ENCODE results near the gene RPRD1B.

RPRD1B gene, protein sequence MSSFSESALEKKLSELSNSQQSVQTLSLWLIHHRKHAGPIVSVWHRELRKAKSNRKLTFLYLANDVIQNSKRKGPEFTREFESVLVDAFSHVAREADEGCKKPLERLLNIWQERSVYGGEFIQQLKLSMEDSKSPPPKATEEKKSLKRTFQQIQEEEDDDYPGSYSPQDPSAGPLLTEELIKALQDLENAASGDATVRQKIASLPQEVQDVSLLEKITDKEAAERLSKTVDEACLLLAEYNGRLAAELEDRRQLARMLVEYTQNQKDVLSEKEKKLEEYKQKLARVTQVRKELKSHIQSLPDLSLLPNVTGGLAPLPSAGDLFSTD

DNA sequence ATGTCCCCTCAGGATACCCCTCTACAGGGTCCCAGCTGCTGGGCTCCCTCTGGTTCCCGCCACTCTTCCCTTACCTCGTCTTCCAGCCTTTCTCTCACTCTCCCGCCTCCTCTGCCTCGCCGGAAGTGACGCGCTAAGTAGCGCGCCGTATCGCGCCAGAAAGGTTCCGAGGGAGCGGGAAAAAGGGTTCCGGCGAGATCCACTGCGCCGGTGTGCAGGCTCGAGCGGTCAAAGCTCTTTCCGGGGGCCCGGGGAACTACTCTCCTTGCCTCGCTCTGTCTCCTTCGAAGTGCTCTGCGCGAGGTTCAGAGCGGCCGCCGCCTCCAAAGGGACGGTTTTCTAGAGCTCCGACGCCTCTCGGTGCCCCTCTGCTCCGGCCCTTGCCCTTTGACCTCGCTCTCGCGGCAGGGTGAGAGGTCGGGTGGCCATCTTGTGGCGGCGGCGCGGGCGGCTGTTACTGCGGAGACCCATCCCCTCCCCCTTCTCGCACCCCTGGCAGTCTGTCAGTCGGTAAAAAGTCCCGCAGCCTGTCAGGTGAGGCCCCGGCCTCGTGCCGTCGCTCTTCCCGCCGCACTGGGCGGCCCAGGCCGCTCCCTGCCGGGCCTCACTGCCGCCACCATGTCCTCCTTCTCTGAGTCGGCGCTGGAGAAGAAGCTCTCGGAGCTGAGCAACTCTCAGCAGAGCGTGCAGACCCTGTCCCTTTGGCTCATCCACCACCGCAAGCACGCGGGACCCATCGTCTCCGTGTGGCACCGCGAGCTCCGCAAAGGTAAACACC, at the start of gene RPRD1B, which contains the start of gene TTI1:
Gene RPRD1B (plus strand): TSS at position 417 of the 778 bp plus-strand sequence. CDS start 202 bp downstream, at position 619.
Gene TTI1 (minus strand): TSS at position 127 of the 778 bp plus-strand sequence. CDS start 19,640 bp downstream, outside the sequence.
- TF ChIP-seq, protein P1, sequence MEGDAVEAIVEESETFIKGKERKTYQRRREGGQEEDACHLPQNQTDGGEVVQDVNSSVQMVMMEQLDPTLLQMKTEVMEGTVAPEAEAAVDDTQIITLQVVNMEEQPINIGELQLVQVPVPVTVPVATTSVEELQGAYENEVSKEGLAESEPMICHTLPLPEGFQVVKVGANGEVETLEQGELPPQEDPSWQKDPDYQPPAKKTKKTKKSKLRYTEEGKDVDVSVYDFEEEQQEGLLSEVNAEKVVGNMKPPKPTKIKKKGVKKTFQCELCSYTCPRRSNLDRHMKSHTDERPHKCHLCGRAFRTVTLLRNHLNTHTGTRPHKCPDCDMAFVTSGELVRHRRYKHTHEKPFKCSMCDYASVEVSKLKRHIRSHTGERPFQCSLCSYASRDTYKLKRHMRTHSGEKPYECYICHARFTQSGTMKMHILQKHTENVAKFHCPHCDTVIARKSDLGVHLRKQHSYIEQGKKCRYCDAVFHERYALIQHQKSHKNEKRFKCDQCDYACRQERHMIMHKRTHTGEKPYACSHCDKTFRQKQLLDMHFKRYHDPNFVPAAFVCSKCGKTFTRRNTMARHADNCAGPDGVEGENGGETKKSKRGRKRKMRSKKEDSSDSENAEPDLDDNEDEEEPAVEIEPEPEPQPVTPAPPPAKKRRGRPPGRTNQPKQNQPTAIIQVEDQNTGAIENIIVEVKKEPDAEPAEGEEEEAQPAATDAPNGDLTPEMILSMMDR (IDR thresholded peaks at IDR 0.05; ENCODE audit: control insufficient read depth, extremely low read depth, insufficient read depth), result no peak
- peak within 1 kb of the TSS; percentile 95 for H3K4me3 ChIP-seq (ENCODE audit: low read depth, low read length)
- DNase-seq (ENCODE audit: low read depth), result peak; percentile 65

DNA sequence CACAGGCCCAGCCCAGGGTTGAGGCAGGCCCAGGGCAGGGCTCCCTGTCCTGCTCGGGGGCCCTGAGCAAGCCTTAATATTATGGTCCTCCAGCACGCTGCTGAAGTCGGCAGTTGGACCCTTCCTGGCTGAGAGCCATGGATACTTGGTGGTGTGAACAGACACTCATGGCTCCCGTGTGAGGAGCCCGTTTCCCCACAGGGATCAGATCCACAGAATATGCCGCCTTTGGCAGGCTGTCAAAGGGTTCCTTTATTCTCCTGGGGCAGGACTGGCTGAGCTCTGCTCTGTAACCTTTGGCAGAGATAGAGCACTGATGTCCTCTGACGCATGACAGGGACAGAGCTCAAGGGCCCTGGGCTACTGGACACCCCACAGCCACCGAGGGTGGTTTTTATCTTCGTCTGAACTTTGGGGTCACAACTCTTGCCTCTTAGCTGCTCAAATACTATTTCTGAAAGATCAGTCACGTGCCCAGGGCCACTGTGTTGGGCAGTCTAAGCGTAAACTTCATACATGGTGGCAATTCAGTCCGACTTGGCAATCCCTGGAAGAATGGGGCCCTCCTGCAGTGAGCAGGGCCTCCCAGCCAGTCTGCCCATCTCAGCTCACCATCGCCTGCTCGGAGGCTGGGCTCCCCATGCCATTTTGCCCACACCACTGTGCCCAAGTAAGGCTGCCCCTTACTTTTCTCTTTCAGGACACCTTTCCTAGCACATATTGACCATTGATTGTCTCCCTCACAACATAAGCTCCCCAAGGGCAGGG, 49.3 kb upstream of the RPRD1B start:
- H3K4me3 ChIP-seq (ENCODE audit: low read depth, low read length), result no peak overlapping the region
- no peak for DNase-seq (ENCODE audit: low read depth)
- TF ChIP-seq, protein P1 (IDR thresholded peaks at IDR 0.05; ENCODE audit: control insufficient read depth, extremely low read depth, insufficient read depth), result no peak

DNA sequence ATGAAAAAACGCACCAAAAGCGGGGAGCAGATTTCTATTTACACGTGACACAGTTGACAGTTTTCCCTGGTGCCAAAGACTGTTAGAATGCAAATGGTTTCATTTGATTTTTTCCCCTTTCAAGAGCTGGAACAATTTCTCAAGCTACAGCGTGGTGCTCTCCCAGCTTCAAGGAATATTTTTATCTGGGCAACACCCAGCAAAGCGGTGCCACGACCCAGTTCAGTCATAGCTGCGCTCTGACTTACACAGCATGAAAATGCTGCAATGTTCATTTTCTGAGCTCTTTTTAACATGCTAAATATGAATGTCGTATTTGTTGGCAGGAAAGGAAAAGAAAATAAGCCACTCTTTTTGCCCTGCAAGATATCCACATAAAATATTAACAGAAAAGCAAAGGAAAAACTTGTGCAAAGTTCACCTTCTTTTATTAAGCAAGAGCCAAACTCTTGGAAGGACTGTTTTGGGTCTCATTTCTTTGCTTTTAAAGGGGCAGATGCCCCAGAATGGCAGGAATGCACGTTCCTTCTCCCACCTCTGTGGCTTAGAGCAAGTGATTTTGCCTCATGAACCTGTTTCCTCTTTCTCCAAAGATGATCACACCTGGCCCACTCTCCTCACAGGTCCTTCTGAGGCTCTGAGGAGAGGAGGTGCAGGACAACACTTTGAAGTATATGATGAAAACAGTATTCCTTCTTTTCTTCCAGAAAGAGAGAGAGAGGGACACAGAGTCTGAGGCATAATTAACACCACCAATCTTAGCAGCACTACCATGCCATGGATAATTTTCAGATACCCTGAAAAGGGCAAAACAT, 47.3 kb upstream of the RPRD1B start:
- DNase-seq (ENCODE audit: low read depth), result no peak
- TF ChIP-seq, protein P1 (IDR thresholded peaks at IDR 0.05; ENCODE audit: control insufficient read depth, extremely low read depth, insufficient read depth), result no peak
- no peak overlapping the region for H3K4me3 ChIP-seq (ENCODE audit: low read depth, low read length)

DNA sequence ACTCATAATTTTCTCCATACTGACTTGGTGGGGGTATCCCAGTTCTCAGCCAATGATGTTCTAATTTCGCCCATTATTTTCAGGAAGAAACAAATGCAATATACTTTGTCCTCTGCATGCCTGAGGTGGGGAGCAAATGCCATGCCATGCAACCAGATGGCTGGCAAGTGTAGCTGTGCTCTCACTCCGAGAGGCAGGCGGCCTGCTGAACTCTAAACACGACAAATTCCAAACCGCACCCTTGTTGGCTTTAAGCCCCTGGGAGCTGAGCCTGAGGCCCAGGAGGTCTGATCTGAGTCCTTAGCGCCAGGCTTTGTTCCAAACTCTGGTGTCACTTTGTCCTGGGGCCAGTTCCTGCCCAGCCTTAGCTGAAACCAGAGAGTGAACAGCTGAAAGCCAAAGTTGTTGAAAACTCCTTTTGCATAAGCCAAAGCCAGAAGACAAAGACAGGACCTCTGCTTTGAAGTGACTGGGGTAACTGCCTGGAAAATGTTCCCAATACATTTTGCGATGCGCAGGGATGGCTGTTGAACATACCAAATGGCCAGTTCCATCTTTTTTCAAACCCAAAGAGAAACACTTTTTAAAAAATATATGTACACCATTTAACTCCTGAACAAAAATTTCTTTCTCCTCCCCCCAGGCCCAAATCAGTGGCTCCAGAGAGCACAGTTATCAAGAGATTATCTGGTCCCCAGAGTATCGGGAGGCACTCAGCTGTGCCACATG, 46.5 kb upstream of the RPRD1B start:
- peak; percentile 87 for DNase-seq (ENCODE audit: low read depth)
- TF ChIP-seq, protein P1 (IDR thresholded peaks at IDR 0.05; ENCODE audit: control insufficient read depth, extremely low read depth, insufficient read depth), result no peak
- H3K4me3 ChIP-seq (ENCODE audit: low read depth, low read length), result no peak overlapping the region

DNA sequence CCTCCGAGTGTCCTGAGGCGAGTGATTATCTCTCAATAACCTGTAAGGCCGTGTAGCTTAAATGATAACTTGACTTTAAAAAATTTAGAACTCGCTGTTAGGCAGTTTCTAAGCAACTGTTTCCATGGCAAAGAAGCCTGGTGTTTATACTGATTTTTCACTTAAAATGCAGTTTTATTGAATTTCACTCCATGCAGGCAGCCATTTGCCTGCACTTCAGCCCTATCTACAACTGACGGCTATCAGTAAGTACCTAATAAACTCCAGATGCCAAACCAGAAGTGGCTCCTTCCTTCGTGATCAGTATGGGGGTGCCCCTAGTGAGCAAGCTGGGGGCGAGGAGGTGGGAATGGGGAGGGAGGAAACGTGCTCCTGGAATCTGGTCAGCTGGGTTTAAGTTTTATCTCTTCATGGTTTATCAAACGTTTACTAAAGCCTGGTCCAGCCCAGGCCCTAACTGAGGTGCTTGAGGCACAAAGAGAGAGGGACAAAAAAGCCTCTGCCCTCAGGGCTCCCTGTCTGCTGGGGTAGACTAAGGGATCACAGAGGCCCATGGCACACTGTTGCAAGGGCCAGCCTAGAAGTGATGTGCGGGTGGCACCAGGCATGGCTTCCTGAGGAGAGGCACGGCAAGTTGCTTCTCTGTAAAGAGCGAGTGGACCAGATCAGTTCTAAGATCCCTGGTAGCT, 45.8 kb upstream of the RPRD1B start:
- no peak for DNase-seq (ENCODE audit: low read depth)
- no peak overlapping the region for H3K4me3 ChIP-seq (ENCODE audit: low read depth, low read length)
- TF ChIP-seq, protein P1 (IDR thresholded peaks at IDR 0.05; ENCODE audit: control insufficient read depth, extremely low read depth, insufficient read depth), result no peak

Measured in LNCaP clone FGC (cell line).